HFFc6 (cell line): ENCODE results near the gene ITSN2. TPM values are rescaled to one million over a fixed set of nuclear protein-coding genes. Genes with fewer than 3 reads are reported as not detected.

Source experiments
- DNase-seq: peaks from one replicate; pipeline ENCODE4 v3.0.0-alpha.2; 2018
- H3K27ac Mint-ChIP-seq: 2 replicates; pipeline ENCODE4 v1.8.0; 2020; ENCODE audit warnings: mild to moderate bottlenecking, mixed read lengths
- H3K27me3 Mint-ChIP-seq: 2 replicates; pipeline ENCODE4 v1.8.0; 2021; ENCODE audit warnings: mild to moderate bottlenecking, moderate library complexity, mixed read lengths; ENCODE audit not compliant: insufficient read depth
- H3K36me3 Mint-ChIP-seq: 2 replicates; pipeline ENCODE4 v1.8.0; 2021; ENCODE audit warnings: low read depth, mixed read lengths
- H3K4me1 Mint-ChIP-seq: 2 replicates; pipeline ENCODE4 v1.8.0; 2020; ENCODE audit warnings: low read depth, mixed read lengths
- H3K4me3 Mint-ChIP-seq: 2 replicates; pipeline ENCODE4 v1.8.0; 2020; ENCODE audit warnings: mild to moderate bottlenecking, moderate library complexity, mixed read lengths
- H3K9me3 Mint-ChIP-seq: 2 replicates; pipeline ENCODE4 v1.8.0; 2020; ENCODE audit warnings: mild to moderate bottlenecking, mixed read lengths
- total RNA-seq, 6 experiments: library from RNA; stranded (reverse); fragmentation: NEBNext Ultra II Directional; extraction: Animal tissue kit (Norgen Biotek cat#: 25700); gene quantifications; 2 replicates in 1 of 6; 3 replicates in 5 of 6; pipeline ENCODE4 v1.2.3, GENCODE V29; 2021
- TF ChIP-seq, protein P1 (sequence below): fragments of 200-600 bp; sonication (generic); IDR thresholded peaks from 2 replicates; pipeline ENCODE4 v1.5.0; 2021; ENCODE audit warnings: antibody characterized with exemption, mild to moderate bottlenecking

The ITSN2 gene
- total RNA-seq, 6 experiments from 2014 or later: 26.2 to 32.3 (median 29.5) TPM

DNA sequence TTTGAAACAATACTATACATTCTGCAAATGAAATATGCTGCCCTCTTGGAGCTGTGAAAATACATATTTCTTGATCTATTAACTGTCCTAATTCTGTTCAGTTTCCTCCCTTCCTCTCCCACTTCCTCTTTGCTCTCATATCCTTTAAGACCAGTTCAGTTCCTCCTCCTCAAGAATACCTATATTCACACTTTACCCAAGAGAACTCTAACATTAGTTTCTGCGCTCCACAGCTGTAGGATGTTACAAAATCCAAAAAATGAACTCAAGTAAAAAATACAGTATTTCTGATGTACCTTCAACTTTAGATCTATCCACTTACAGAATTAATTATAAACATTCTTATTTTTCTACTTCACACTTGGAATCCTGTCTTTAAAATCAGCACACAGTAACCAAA lies 5.4 kb downstream of the ITSN2 start:
- H3K9me3 Mint-ChIP-seq: no peaks in the 10 kb centered on the region
- no peak overlapping the region for H3K4me3 Mint-ChIP-seq
- DNase-seq: no peak
- peaks cover 15% of the 10 kb centered on the region for H3K4me1 Mint-ChIP-seq
- no peak overlapping the region for H3K27ac Mint-ChIP-seq
- TF ChIP-seq, protein P1, sequence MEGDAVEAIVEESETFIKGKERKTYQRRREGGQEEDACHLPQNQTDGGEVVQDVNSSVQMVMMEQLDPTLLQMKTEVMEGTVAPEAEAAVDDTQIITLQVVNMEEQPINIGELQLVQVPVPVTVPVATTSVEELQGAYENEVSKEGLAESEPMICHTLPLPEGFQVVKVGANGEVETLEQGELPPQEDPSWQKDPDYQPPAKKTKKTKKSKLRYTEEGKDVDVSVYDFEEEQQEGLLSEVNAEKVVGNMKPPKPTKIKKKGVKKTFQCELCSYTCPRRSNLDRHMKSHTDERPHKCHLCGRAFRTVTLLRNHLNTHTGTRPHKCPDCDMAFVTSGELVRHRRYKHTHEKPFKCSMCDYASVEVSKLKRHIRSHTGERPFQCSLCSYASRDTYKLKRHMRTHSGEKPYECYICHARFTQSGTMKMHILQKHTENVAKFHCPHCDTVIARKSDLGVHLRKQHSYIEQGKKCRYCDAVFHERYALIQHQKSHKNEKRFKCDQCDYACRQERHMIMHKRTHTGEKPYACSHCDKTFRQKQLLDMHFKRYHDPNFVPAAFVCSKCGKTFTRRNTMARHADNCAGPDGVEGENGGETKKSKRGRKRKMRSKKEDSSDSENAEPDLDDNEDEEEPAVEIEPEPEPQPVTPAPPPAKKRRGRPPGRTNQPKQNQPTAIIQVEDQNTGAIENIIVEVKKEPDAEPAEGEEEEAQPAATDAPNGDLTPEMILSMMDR: no peak
- peaks cover 6% of the 10 kb centered on the region; the same call in 1 of the 2 replicates for H3K36me3 Mint-ChIP-seq
- peaks cover 2% of the 10 kb centered on the region; the same call in 1 of the 2 replicates for H3K27me3 Mint-ChIP-seq

DNA sequence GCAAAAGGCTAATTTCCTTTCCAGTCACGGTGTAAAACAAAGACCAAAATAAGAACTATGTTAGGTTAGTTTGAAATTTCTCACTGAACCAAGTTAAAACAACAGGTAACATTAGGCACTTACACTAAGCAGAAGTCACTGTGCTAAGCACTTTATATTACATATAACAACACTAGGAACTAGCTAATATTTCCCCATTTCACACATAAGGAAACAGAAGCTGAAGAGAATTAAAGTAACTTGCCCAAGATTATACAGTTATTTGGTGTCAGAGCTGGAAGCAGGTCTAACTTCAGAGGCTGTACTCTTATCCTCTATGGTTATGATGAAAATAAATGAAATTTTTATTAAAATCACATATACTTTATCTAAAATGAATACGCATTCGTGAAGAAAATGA lies 5.9 kb downstream of the ITSN2 start:
- Mint-ChIP-seq H3K9me3 (no peaks in the 10 kb centered on the region), H3K27ac (no peak overlapping the region)
- TF ChIP-seq, protein P1: no peak

DNA sequence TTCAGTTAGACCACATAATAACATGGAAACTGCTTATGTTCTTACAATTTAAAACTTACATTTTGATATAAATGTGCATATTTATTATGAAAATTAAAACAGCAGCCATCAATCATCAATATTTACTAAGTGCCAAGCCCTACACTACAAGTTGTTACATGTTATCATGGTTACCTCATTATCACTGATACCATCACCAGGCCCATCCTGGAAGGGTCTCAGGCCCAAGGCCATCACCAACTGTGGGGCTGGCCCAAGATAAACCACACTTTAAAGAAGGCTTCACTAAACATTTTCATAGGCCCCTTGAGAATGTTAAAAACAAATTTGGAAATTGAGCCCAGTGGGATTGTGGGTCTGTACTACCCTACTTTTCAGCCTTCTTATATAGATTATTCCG lies 6.4 kb downstream of the ITSN2 start:
- no peak overlapping the region for H3K4me3 Mint-ChIP-seq
- peaks cover 6% of the 10 kb centered on the region; the same call in 1 of the 2 replicates for H3K36me3 Mint-ChIP-seq
- DNase-seq: no peak
- no peak overlapping the region for H3K27ac Mint-ChIP-seq
- TF ChIP-seq, protein P1: no peak
- no peaks in the 10 kb centered on the region for H3K9me3 Mint-ChIP-seq
- H3K27me3 Mint-ChIP-seq: peaks cover 2% of the 10 kb centered on the region; the same call in 1 of the 2 replicates
- peaks cover 19% of the 10 kb centered on the region for H3K4me1 Mint-ChIP-seq

More for the DNA sequence above, 5.9 kb downstream of the ITSN2 start:
- Mint-ChIP-seq H3K36me3 (peaks cover 6% of the 10 kb centered on the region; the same call in 1 of the 2 replicates), H3K4me1 (peaks cover 19% of the 10 kb centered on the region), H3K4me3 (no peak overlapping the region), H3K27me3 (peaks cover 2% of the 10 kb centered on the region; the same call in 1 of the 2 replicates)
- no peak for DNase-seq

DNA sequence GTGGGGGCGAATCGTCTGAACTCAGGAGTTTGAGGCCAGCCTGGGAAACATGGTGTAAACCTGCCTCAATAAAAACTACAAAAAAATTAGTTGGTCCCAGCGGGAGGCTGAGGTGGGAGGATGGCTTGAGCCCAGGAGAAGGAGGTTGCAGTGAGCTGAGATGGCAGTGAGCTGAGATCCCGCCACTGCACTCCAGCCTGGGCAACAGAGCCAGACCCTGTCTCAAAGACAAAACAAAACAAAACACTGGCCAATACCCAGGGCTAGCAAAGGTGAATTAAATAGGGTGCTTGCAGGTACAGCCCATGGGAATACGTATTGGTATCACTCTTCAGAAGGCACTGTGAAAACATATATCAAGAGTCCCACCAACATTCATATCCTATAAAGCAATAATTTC lies 7.0 kb downstream of the ITSN2 start:
- peaks cover 6% of the 10 kb centered on the region; the same call in 1 of the 2 replicates for H3K36me3 Mint-ChIP-seq
- no peaks in the 10 kb centered on the region for H3K9me3 Mint-ChIP-seq
- H3K27me3 Mint-ChIP-seq: peaks cover 2% of the 10 kb centered on the region; the same call in 1 of the 2 replicates
- H3K4me3 Mint-ChIP-seq: no peak overlapping the region
- DNase-seq: no peak
- peaks cover 16% of the 10 kb centered on the region for H3K4me1 Mint-ChIP-seq
- H3K27ac Mint-ChIP-seq: no peak overlapping the region
- TF ChIP-seq, protein P1: no peak

DNA sequence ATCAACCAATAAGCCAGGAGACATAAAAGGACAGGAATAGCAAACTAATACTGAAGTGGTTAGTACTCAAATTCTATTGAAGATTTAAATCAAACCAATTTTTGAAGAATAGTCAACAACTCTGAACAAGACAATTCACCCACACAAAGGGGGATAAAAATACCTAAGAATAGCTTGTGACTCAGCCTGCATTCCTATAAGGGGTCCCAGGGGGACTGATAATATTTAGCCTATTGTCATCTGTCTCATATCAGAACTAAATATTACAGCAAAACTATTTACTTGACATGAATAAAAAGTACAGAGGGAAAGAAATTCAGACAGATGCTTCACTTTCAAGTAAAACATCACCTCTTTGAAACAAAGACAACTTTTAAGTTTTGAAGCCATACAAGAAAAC lies 7.7 kb downstream of the ITSN2 start:
- no peak for DNase-seq
- H3K36me3 Mint-ChIP-seq: peaks cover 6% of the 10 kb centered on the region; the same call in 1 of the 2 replicates
- TF ChIP-seq, protein P1: no peak
- H3K27ac Mint-ChIP-seq: no peak overlapping the region
- H3K4me1 Mint-ChIP-seq: peaks cover 12% of the 10 kb centered on the region
- peaks cover 2% of the 10 kb centered on the region; the same call in 1 of the 2 replicates for H3K27me3 Mint-ChIP-seq
- H3K4me3 Mint-ChIP-seq: no peak overlapping the region
- H3K9me3 Mint-ChIP-seq: no peaks in the 10 kb centered on the region
